ENCODE measurements around the gene MAGI2.

MAGI2 gene

GRCh38 chr7:78912781-78913180 lies 540.7 kb downstream of the MAGI2 start:
- no peak for DNase-seq (ENCODE audit: low spot score)

GRCh38 chr7:78906735-78907134 lies 546.7 kb downstream of the MAGI2 start:
- no peak for DNase-seq (ENCODE audit: low spot score)

- DNase-seq (ENCODE audit: low spot score) = no peak
Measured at GRCh38 chr7:78905436-78905835, 548.0 kb downstream of the MAGI2 start.

- DNase-seq (ENCODE audit: low spot score) = no peak
Measured at GRCh38 chr7:78904983-78905382, 548.5 kb downstream of the MAGI2 start.

GRCh38 chr7:78901566-78901965 lies 551.9 kb downstream of the MAGI2 start:
- no peak for DNase-seq (ENCODE audit: low spot score)

- DNase-seq (ENCODE audit: low spot score) = no peak
Measured at GRCh38 chr7:78900806-78901205, 552.7 kb downstream of the MAGI2 start.

- DNase-seq (ENCODE audit: low spot score) = no peak
Measured at GRCh38 chr7:78895393-78895792, 558.1 kb downstream of the MAGI2 start.

- no peak for DNase-seq (ENCODE audit: low spot score)
Measured at GRCh38 chr7:78879206-78879605, 574.3 kb downstream of the MAGI2 start.

GRCh38 chr7:78873117-78873516 lies 580.4 kb downstream of the MAGI2 start:
- no peak for DNase-seq (ENCODE audit: low spot score)

- no peak for DNase-seq (ENCODE audit: low spot score)
Measured at GRCh38 chr7:78864339-78864738, 589.1 kb downstream of the MAGI2 start.

- no peak for DNase-seq (ENCODE audit: low spot score)
Measured at GRCh38 chr7:78863281-78863680, 590.2 kb downstream of the MAGI2 start.

- no peak for DNase-seq (ENCODE audit: low spot score)
Measured at GRCh38 chr7:78862411-78862900, 591.0 kb downstream of the MAGI2 start.

- DNase-seq (ENCODE audit: low spot score) = no peak
Measured at GRCh38 chr7:78852951-78853350, 600.5 kb downstream of the MAGI2 start.

GRCh38 chr7:78850093-78850740 lies 603.2 kb downstream of the MAGI2 start:
- DNase-seq (ENCODE audit: low spot score) = peak; percentile 14

- DNase-seq (ENCODE audit: low spot score) = no peak
Measured at GRCh38 chr7:78845155-78845554, 608.3 kb downstream of the MAGI2 start.

- DNase-seq (ENCODE audit: low spot score) = no peak
Measured at GRCh38 chr7:78842068-78842467, 611.4 kb downstream of the MAGI2 start.

- no peak for DNase-seq (ENCODE audit: low spot score)
Measured at GRCh38 chr7:78835897-78836296, 617.6 kb downstream of the MAGI2 start.

GRCh38 chr7:78828317-78828716 lies 625.1 kb downstream of the MAGI2 start:
- no peak for DNase-seq (ENCODE audit: low spot score)

GRCh38 chr7:78803501-78804127 lies 649.9 kb downstream of the MAGI2 start:
- no peak for DNase-seq (ENCODE audit: low spot score)

GRCh38 chr7:78794101-78794500 lies 659.4 kb downstream of the MAGI2 start:
- DNase-seq (ENCODE audit: low spot score) = no peak

- no peak for DNase-seq (ENCODE audit: low spot score)
Measured at GRCh38 chr7:78792624-78793023, 660.8 kb downstream of the MAGI2 start.

- DNase-seq (ENCODE audit: low spot score) = no peak
Measured at GRCh38 chr7:78792006-78792405, 661.5 kb downstream of the MAGI2 start.

- DNase-seq (ENCODE audit: low spot score) = no peak
Measured at GRCh38 chr7:78788464-78788863, 665.0 kb downstream of the MAGI2 start.

GRCh38 chr7:78787854-78788253 lies 665.6 kb downstream of the MAGI2 start:
- no peak for DNase-seq (ENCODE audit: low spot score)

Data from pons (tissue), 1 donor.